ENCODE data around the gene MPG.

The MPG gene

DNA sequence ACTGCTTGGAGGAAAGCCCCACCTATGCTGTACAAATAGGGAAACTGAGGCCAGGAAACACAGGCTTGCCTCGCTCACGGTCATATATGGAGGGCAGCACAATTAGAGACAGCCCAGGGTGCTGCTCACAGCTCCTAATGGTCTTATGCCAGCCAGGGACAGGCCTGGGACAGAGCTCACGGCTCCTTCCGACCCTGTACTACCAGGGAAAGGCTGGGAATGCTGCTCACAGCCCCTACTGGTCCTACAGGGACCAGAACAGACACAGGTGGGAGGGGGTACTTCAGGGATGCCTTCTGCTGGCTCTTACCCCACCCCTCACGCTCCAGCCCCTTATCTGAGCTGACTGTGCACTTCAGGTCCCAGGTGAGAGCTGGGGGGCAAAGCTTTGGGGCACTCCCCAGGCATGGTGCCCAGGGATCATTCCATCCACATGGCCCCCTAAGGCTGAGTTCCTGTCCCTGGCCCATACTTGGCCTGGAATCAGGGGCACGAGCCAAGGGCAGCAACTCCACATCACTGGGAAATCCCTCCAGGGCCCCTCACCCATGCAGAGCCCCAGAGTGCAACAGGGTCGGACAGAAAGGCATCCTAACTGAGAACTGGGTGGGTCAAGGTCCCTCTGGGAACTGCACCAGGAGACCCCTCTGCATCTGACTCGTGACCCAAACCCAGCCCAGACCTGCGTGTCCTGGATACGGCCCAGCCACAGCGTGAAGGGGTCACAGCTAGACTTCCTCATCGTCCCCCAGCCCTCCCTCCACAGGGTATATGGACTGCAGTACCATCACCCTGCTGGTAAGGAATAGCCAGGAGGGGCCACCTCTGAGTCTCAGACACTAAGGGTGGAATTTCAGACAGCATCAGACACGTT, 11.5 kb upstream of the MPG start:
- DNase-seq, result no peak

DNA sequence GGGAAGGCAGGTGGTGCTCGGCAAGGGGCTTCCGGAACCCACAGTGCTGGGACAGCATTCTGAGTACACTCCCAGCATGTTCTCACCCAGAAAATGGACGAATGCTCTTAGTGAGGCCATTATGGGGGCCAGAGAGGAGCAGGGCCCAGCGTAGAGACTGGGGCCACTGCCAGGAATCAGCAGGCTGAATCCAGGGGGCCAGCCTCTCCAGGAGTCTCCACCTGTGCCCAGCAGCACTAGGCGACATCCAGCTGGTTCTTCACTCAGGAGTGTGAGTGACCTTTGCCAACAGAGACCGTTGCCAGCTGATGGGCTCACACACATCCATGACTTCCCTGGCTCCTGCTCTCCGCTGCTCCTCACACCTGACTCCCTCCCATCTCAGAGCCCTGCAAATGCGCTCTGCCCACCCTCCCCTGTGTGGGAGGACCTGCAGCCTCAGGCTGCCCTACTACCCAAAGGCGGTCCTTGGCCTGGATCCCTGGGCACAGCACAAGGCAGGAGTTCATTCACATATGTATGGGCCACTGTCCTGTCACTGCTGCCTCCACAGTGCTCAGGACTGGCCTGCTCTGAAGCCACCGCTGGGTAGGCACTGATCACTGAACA, 10.7 kb upstream of the MPG start:
- no peak for DNase-seq

DNA sequence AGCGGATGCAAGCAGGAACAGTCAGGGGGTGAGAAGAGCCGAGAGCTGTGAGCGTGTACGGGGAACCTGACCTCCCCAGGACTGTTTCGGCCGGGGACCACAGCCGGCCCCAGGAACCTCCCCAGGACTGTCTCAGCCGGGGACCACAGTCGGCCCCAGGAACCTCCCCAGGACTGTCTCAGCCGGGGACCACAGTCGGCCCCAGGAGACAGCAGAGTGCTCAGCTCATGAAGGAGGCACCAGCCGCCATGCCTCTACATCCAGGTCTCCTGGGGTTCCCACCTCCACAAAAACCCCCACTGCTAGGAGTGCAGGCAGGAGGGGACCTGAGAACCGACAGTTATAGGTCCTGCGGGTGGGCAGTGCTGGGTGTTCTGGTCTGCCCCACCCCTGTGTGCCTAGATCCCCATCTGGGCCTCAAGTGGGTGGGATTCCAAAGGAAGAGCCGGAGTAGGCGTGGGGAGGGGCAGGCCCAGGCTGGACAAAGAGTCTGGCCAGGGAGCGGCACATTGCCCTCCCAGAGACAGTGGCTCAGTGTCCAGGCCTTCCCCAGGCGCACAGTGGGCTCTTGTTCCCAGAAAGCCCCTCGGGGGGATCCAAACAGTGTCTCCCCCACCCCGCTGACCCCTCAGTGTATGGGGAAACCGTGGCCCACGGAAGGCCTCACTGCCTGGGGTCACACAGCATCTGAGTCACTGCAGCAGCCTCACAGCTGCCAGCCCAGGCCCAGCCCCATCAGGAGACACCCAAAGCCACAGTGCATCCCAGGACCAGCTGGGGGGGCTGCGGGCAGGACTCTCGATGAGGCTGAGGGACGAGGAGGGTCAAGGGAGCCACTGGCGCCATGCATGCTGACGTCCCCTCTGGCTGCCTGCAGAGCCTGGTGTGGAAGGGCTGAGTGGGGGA, 9.9 kb upstream of the MPG start:
- no peak for DNase-seq

DNA sequence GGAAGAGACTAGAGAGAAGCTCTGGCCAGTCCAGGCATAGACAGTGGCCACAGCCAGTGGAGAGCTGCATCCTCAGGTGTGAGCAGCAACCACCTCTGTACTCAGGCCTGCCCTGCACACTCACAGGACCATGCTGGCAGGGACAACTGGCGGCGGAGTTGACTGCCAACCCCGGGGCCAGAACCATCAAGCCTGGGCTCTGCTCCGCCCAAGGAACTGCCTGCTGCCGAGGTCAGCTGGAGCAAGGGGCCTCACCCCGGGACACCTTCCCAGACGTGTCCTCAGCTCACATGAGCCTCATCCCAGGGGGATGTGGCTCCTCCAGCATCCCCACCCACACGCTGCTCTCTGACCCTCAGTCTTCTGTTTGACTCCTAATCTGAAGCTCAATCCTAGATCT, 8.8 kb upstream of the MPG start:
- no peak for DNase-seq

DNA sequence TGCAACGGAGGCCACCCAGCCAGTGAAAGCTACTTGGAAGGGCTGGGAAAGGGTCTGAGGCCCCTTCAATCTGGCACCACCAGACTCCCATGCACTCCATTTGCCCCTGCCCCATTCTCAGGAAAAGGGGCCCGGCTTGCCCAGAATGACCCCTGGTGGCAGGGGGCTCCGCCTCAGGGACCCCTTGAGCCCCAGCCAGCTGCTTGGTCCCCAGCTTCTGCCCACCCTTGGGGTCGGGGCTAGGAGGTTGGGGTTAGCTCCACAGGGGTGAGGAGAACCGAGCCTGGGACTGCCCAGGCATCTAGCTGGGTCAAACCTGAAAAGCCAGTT, 6.8 kb upstream of the MPG start:
- no peak for DNase-seq

DNA sequence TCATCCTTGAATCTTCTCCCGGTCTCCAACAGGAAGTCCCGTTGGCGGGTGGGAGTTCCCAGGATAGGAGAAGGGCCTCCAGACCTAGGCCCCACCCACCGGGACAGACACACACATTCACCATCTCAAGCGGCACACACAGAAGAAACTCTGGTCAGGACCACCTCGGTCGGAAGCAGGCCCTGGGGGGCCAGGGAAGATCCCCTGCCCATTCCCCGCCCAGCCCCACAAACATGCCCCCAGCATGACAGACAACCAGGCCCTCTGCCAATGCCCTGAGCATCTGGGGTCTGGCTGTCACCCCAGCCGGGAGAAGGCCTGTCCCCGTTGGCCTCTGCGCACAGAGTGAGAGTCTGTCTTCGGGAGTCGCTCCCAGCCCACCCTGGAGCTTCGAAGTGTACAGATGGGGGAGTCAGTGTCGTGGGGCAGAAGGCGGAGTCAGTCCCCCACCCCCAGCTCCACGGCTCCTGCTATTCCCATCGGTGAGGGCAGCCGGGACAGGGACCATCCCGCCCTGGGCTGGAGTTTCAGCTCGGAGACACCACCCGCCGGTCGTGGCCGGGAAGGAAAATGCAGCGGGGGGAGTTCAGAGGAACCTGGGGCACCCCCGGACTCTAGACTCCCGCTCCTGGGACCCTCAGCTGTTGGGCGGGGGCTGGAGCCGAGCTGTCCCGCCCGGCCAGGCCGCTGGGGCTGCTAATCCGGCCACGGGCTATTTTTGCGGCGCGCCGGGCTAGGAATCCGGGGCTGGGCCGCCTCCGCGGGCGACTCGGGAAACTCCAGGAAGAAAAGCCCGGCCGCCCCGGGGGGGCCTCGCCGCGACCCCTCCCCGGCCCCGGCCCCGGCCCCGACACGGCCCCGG, 6.3 kb upstream of the MPG start:
- no peak for DNase-seq

DNA sequence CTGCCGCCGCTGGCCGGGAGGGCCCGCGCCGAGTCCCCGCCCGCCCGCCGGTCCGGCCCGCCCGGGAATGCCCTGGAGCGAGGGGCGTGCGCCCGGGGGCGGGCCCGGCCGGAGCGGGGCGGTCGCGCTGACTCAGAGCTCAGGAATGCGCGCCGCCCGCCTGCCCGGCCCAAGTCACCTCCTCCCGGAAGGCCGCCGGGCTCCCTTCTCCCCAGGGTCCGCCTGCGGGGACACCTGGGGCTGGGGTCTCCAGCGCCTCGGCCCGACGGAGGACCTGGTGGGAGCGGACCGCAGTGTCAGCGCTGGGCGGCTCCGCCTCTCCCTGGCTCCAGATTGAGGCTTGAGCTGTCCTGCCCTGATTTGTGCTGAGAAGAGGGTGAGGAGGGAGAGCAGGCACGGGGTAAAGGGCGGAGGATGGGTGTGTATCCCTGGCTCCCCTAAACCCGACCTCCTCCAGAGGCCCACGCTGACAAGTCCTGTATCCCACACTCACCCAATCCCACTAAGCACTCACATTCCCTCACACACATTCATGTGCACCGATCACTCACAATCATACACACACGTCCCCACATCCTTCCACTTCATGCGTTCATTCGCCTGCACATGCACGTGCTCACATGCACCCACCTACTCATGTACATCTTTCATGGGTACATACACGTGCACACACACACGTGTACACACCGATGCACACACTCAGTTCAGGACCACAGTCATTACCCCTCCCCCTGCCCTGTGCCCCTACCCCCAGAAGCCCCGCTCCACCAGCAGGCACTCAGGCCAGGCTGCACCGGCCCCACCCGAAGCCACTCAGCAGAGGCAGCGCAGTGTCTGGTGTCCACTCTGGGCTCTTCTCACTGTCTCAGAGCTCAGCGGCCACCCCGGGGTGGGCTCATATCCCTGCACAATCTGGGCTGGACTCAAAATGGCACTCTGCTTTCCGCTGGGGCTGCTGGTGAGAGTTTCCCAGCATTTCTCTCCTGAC, 5.2 kb upstream of the MPG start, which contains the start of gene RHBDF1:
Gene RHBDF1 (minus strand): TSS at position 71 of the 988 bp plus-strand sequence. CDS start 7,616 bp downstream, outside the sequence.
- DNase-seq, result no peak

DNA sequence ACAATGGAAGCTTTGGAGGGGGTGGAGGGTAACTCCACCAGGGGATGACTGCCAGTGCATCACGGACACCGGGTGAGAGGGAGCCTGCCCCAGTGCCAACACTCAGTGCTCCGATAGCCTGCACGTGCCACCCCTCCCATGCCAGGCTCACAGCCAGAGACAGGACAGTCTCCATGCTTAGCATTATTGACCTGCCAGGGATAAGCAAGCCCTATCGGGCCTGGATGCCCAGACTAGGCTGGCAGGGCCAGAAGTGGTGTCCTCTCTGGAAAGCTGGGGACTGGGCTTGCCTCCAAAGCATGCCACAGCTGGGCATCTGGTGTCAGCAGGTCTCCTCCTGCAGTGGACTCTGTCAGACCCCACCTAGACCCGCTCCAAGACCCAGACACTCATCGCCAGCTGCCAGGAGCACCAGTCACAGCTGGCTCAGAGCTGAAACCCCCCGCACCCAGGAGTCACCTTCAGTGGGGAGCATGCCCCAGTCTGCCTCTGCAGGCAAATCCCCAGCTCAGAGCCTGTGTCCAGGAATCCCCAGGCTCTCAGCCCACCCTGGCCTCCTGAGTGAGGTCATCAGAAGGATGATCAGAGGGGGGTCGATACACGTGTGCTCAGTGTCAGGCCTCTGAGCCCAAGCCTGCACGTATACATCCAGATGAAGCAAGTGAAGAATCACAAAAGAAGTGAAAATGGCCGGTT, 3.8 kb upstream of the MPG start:
- DNase-seq, result no peak

DNA sequence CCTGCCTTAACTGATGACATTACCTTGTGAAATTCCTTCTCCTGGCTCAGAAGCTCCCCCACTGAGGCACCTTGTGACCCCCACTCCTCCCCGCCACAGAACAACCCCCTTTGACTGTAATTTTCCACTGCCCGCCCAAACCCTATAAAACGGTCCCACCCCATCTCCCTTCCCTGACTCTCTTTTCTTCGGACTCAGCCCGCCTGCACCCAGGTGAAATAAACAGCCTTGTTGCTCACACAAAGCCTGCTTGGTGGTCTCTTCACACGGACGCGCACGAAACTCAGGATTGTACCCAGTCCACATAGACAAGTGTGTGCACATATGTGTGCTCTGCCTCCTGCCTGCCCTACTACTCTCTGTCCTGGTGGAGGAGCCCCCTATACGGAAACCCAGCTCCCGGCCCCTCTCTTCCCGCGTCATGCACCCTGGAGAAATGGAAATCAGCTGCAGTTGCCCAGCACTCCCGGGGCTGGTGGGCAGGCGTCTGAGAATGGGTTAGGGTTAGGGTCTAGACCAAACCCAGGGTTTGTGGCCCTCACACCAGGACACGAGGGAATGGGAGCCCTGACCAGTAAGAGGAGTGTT, 3.2 kb upstream of the MPG start:
- DNase-seq, result no peak

DNA sequence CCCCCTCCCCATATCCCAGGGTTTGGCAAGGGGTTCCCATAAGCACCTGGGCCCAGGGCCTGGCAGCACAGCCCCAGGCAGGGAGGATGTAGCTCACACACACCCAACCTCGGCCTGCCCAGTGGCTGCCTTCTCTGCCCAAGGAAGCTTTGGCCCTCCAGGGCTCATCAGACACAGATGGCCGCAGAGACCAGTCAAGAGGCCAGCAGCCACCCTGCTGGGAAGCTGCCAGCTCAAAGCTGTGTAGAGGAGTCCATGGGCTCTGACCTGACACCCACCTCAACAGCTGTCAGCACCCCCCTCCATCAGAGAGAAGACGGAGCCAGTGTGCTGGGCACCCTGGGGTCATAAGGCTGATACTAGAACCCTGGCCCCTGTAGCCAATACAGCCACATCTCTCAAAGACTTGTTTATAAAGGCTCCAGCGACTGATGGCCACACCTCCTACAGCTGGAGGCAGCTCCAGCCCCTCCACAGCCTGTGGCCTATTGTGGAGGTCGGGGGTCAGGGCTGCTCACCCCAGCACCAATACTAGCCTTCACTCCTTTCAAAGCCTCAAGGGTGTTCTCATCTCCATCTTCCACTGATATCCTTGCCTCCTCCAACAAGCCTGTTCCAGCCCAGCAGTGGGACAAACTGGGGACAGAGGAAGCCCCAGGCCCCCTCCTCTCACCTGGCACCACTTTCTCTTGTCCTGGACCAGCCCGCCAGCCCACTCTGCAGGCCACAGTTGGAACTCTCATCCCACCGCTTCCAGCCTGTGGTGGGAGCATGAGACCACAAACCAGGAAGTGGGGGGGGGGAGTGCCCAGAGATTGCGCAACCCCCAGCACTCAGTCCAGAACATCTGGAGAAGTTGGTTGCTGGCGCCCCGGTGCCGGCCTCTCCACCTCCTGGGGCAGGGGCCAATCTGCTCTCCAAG, 2.2 kb upstream of the MPG start:
- DNase-seq, result no peak

DNA sequence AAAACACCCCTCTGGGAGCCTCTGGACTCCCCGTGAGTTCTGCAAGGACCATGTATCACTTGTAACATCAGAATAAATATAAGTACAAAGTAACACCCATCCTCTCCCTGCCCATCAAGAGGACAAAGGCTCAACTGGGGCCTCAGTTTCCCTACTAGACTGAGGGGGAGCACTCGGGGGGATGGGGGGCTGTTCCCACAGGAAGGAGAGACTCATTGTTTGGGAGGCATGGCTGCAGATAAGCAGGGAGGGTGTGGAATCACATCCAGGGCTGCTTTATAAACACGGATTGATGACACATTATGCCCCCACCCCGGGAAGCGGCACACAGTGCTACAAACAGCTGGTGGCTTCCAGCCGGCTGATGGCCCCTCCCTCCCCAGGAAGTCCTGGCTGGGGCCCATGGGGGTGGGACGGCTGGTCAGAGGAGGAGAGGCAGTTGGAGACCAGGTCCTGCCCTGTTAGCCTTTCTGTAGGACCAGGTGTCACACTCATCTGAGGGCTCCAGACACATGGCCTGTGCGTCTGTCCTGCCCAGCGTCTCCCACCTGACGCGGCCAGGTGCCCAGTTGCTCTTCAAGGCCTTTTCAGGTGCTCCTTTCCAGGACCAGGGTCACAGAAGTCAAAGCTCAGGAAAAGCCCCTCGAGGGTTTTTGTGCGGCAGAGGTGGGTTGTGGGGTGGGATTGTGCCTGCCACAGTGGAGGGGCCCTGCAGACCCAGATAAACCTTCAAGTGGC, 1.3 kb upstream of the MPG start:
- no peak for DNase-seq

DNA sequence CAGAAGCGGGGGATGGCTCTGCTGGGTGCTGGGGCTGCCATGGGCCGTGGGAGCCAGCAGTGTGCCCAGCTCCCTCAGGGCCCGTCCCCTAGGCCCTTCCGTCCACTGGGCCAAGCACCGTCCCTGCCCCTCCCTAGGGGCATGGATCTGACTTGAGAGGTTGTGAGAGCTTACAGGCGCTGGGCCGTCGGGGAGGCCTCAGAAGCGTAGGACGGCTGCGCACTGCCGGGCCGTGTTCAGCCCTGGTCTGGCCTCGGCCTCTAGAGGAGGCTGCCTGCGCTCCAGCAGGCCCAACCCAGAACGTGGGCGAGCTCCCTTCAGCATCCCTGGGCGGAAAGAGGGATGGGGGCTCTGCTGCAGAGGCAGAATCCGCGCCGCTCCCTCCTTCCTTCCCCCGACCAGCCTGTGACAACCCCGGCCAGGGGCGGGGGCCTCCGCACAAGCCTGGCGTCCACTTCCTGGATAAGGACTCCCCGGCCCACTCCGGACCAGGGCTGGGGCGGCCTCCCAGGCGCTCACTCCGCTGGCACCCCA, 685 bp upstream of the MPG start:
- DNase-seq, result no peak

DNA sequence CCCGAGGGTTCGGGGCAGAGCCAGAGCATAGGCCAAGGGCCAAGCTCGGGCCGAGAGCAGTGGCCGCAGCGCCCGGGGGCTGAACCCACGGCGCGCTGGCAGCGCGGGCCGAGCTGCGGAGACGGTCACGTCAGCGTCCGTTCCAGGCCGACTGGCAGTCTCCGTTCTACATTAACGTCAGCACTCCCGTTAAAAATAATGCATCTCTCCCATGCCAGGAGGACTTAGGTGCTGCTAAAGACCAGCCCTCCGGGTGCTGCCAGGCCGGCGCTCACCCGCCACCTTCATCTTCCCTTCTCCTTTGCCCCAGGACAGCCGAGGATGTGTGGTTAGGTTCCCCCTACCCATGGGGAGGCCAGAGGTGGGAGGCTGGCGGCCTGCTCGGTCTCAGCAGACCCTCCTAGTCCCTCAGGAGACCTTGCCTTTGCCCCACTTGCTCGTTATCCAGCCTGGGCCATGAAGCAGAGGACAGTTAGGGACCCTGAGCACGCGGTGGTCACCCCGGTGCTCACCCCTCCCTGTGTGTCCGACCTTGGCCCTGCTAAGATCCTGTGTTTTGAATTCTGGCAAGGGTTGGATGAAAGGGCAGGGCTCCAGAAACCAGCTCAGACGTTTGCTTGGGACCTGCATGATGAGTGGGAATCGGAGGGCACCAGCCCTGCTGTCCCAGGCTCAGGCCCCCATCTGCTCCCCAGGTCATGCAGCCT, 572 bp downstream of the MPG start:
- DNase-seq, result no peak

DNA sequence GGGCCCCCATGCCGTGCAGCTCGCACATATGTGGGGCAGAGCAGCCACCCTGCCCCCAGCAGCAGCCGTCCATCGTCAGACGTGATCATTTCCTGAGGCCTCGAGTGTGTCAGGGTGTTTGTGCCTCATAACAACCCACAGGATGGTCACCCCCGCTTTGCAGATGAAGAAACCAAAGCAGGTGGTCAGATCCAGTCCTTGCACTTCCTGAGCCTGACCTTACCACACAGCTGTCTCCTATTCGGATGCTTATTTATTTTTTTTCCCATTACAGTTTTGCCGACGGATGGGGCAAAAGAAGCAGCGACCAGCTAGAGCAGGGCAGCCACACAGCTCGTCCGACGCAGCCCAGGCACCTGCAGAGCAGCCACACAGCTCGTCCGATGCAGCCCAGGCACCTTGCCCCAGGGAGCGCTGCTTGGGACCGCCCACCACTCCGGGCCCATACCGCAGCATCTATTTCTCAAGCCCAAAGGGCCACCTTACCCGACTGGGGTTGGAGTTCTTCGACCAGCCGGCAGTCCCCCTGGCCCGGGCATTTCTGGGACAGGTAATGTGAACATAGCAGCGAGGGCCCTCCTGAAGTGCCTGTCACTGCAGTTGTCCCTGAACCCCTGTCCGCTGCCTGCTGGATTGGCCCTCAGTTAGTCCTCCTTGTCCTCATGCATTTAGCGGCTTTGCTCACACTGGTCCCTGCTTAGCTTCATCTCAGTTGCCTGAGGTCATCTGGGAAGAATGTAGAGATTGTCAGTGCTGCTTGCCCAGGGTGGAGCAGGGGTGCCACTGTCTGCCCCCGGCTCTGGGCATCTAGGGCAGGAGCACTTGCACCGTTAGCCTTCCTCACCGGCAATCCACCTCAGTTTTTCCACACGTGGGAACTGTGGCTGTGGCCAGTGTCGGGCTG, 1.4 kb downstream of the MPG start:
- DNase-seq, result no peak

DNA sequence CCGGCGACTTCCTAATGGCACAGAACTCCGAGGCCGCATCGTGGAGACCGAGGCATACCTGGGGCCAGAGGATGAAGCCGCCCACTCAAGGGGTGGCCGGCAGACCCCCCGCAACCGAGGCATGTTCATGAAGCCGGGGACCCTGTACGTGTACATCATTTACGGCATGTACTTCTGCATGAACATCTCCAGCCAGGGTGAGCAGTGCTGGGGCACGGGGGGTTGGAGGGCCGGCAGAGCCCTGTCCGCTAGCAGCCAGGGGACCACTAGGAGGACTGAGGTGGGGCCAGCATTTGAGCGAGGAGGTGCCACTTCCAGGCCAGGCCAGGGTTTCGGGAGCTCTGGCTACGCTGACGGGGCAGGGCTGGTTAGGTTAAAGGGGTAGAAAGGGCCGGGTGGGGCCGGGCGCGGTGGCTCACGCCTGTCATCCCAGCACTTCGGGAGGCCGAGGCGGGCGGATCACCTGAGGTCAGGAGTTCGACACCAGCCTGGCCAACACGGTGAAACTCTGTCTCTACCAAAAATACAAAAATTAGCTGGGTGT, 5.1 kb downstream of the MPG start:
- no peak for DNase-seq

All from NCI-H1417 treated with DMSO at 0.1 percent for 48 hours (cell line).